Activated naive CD8-positive, alpha-beta T cell treated with anti-CD3 and anti-CD28 coated beads, Interleukin-2, amount 10 ng/mL, durations not matched to agents 7 days and 5 days (primary cell): ENCODE measurements around the gene PLCH2. TPM values are rescaled to one million over a fixed set of nuclear protein-coding genes. Genes with fewer than 3 reads are reported as not detected.

ENCODE experiments used
- ATAC-seq: fragments of 150-1000 bp; cut with Tn5 transposase; one replicate; pipeline ENCODE4 v1.10.0; 2021; ENCODE audit warnings: low read depth, moderate library complexity
- POLR2A ChIA-PET: fragments of 350-600 bp; sonication (Branson Sonifier 250); formaldehyde crosslinking; loops from one replicate; lab custom pipeline; 2021; ENCODE audit warnings: antibody characterized with exemption; lab: Charles Lee
- DNase-seq: peaks from one replicate; pipeline ENCODE4 v3.0.0; 2021
- H3K27ac Mint-ChIP-seq: one replicate; pipeline ENCODE4 v1.8.0; 2022; ENCODE audit warnings: mild to moderate bottlenecking, mixed read lengths
- H3K27me3 Mint-ChIP-seq: one replicate; pipeline ENCODE4 v1.8.0; 2022; ENCODE audit warnings: mild to moderate bottlenecking, moderate library complexity, mixed read lengths
- H3K36me3 Mint-ChIP-seq: one replicate; pipeline ENCODE4 v1.8.0; 2021; ENCODE audit warnings: mild to moderate bottlenecking, mixed read lengths
- H3K4me1 Mint-ChIP-seq: one replicate; pipeline ENCODE4 v1.8.0; 2021; ENCODE audit warnings: mixed read lengths
- H3K4me3 Mint-ChIP-seq: one replicate; pipeline ENCODE4 v1.8.0; 2022; ENCODE audit warnings: mild to moderate bottlenecking, moderate library complexity, mixed read lengths
- H3K9me3 Mint-ChIP-seq: one replicate; pipeline ENCODE4 v1.8.0; 2021; ENCODE audit warnings: mixed read lengths
- total RNA-seq, 2 experiments: library from RNA; stranded (reverse); gene quantifications; one replicate each; pipeline ENCODE4 v1.2.3, GENCODE V29; 2021

Gene PLCH2
- total RNA-seq, 2 experiments from 2014 or later, result 28.2 to 30.3 TPM

- H3K9me3 Mint-ChIP-seq, result no peaks in the 10 kb centered on the region
- POLR2A ChIA-PET, result no interaction called here
These were observed 3.5 kb downstream of the PLCH2 start for GRCh38 chr1:2479618-2480017.

GRCh38 chr1:2480236-2480985, 4.3 kb downstream of the PLCH2 start:
- H3K27me3 Mint-ChIP-seq, result no peaks in the 10 kb centered on the region
- no peak overlapping the region for H3K27ac Mint-ChIP-seq
- ATAC-seq (no peak), DNase-seq (no peak)
- H3K36me3 Mint-ChIP-seq, result no peaks in the 10 kb centered on the region
- no peaks in the 10 kb centered on the region for H3K9me3 Mint-ChIP-seq
- POLR2A ChIA-PET, result no interaction called here
- no peak overlapping the region for H3K4me3 Mint-ChIP-seq
- H3K4me1 Mint-ChIP-seq, result no peaks in the 10 kb centered on the region

More at GRCh38 chr1:2479618-2480017, 3.5 kb downstream of the PLCH2 start:
- H3K36me3 Mint-ChIP-seq, result no peaks in the 10 kb centered on the region
- no peaks in the 10 kb centered on the region for H3K4me1 Mint-ChIP-seq
- ATAC-seq (no peak), DNase-seq (no peak)
- H3K4me3 Mint-ChIP-seq, result no peak overlapping the region
- no peaks in the 10 kb centered on the region for H3K27me3 Mint-ChIP-seq
- H3K27ac Mint-ChIP-seq, result no peak overlapping the region

- POLR2A ChIA-PET, result no interaction called here
- DNase-seq (no peak), ATAC-seq (no peak)
- Mint-ChIP-seq H3K9me3 (no peaks in the 10 kb centered on the region), H3K4me1 (no peaks in the 10 kb centered on the region), H3K4me3 (no peak overlapping the region), H3K27ac (no peak overlapping the region), H3K36me3 (no peaks in the 10 kb centered on the region), H3K27me3 (no peaks in the 10 kb centered on the region)
These were observed 4.9 kb downstream of the PLCH2 start for GRCh38 chr1:2480986-2481364.

- Mint-ChIP-seq H3K9me3 (no peaks in the 10 kb centered on the region), H3K36me3 (no peaks in the 10 kb centered on the region), H3K27me3 (no peaks in the 10 kb centered on the region), H3K4me1 (no peaks in the 10 kb centered on the region), H3K4me3 (no peak overlapping the region), H3K27ac (no peak overlapping the region)
- DNase-seq (no peak), ATAC-seq (no peak)
- POLR2A ChIA-PET, result no interaction called here
These were observed 5.8 kb downstream of the PLCH2 start for GRCh38 chr1:2481885-2482284.

- no peaks in the 10 kb centered on the region for H3K36me3 Mint-ChIP-seq
- no peaks in the 10 kb centered on the region for H3K4me1 Mint-ChIP-seq
- no peak overlapping the region for H3K27ac Mint-ChIP-seq
- POLR2A ChIA-PET, result no interaction called here
- H3K9me3 Mint-ChIP-seq, result peaks cover 1% of the 10 kb centered on the region
- no peaks in the 10 kb centered on the region for H3K27me3 Mint-ChIP-seq
- DNase-seq (no peak), ATAC-seq (no peak)
- H3K4me3 Mint-ChIP-seq, result no peak overlapping the region
These were observed 6.5 kb downstream of the PLCH2 start for GRCh38 chr1:2482588-2482987.

- Mint-ChIP-seq H3K27me3 (no peaks in the 10 kb centered on the region), H3K4me3 (no peak overlapping the region), H3K27ac (no peak overlapping the region), H3K36me3 (peaks cover 2% of the 10 kb centered on the region), H3K4me1 (no peaks in the 10 kb centered on the region), H3K9me3 (peaks cover 6% of the 10 kb centered on the region)
- DNase-seq (no peak), ATAC-seq (no peak)
- POLR2A ChIA-PET, result no interaction called here
These were observed 6.9 kb downstream of the PLCH2 start for GRCh38 chr1:2483026-2483425.

GRCh38 chr1:2483970-2484369, 7.9 kb downstream of the PLCH2 start:
- POLR2A ChIA-PET, result no interaction called here
- ATAC-seq (no peak), DNase-seq (no peak)
- Mint-ChIP-seq H3K4me1 (no peaks in the 10 kb centered on the region), H3K27me3 (no peaks in the 10 kb centered on the region), H3K27ac (no peak overlapping the region), H3K36me3 (peaks cover 2% of the 10 kb centered on the region), H3K4me3 (no peak overlapping the region), H3K9me3 (peaks cover 8% of the 10 kb centered on the region)

- Mint-ChIP-seq H3K4me3 (no peak overlapping the region), H3K9me3 (peaks cover 8% of the 10 kb centered on the region), H3K27me3 (no peaks in the 10 kb centered on the region), H3K36me3 (peaks cover 2% of the 10 kb centered on the region), H3K27ac (no peak overlapping the region), H3K4me1 (no peaks in the 10 kb centered on the region)
- ATAC-seq, result no peak
- POLR2A ChIA-PET, result no interaction called here
- no peak for DNase-seq
These were observed 10.0 kb downstream of the PLCH2 start for GRCh38 chr1:2486041-2486440.

GRCh38 chr1:2486558-2486957, 10.5 kb downstream of the PLCH2 start:
- ATAC-seq (no peak), DNase-seq (no peak)
- H3K4me3 Mint-ChIP-seq, result no peak overlapping the region
- H3K4me1 Mint-ChIP-seq, result no peaks in the 10 kb centered on the region
- H3K27me3 Mint-ChIP-seq, result no peaks in the 10 kb centered on the region
- H3K36me3 Mint-ChIP-seq, result peaks cover 2% of the 10 kb centered on the region
- no peak overlapping the region for H3K27ac Mint-ChIP-seq
- POLR2A ChIA-PET, result no interaction called here
- peaks cover 8% of the 10 kb centered on the region for H3K9me3 Mint-ChIP-seq

- peaks cover 2% of the 10 kb centered on the region for H3K36me3 Mint-ChIP-seq
- ATAC-seq (no peak), DNase-seq (no peak)
- H3K27ac Mint-ChIP-seq, result no peak overlapping the region
- peaks cover 8% of the 10 kb centered on the region for H3K9me3 Mint-ChIP-seq
- H3K27me3 Mint-ChIP-seq, result no peaks in the 10 kb centered on the region
- H3K4me1 Mint-ChIP-seq, result peaks cover 4% of the 10 kb centered on the region
- POLR2A ChIA-PET, result no interaction called here
- H3K4me3 Mint-ChIP-seq, result no peak overlapping the region
These were observed 12.6 kb downstream of the PLCH2 start for GRCh38 chr1:2488688-2489087.

GRCh38 chr1:2489615-2490014, 13.5 kb downstream of the PLCH2 start:
- ATAC-seq (no peak), DNase-seq (no peak)
- Mint-ChIP-seq H3K4me1 (peaks cover 8% of the 10 kb centered on the region), H3K4me3 (no peak overlapping the region), H3K27ac (no peak overlapping the region), H3K9me3 (peaks cover 8% of the 10 kb centered on the region), H3K27me3 (no peaks in the 10 kb centered on the region), H3K36me3 (peaks cover 2% of the 10 kb centered on the region)
- POLR2A ChIA-PET, result no interaction called here

- no peak overlapping the region for H3K27ac Mint-ChIP-seq
- peaks cover 2% of the 10 kb centered on the region for H3K36me3 Mint-ChIP-seq
- POLR2A ChIA-PET, result no interaction called here
- peaks cover 11% of the 10 kb centered on the region for H3K4me1 Mint-ChIP-seq
- DNase-seq (no peak), ATAC-seq (no peak)
- peaks cover 8% of the 10 kb centered on the region for H3K9me3 Mint-ChIP-seq
- no peaks in the 10 kb centered on the region for H3K27me3 Mint-ChIP-seq
- no peak overlapping the region for H3K4me3 Mint-ChIP-seq
These were observed 16.0 kb downstream of the PLCH2 start for GRCh38 chr1:2492091-2492490.

- POLR2A ChIA-PET, result interaction anchor here (1.7 kb wide), 1 partner anchor 54 kb away, joined by 7 read pairs; no protein-coding TSS in a partner anchor
- Mint-ChIP-seq H3K36me3 (no peaks in the 10 kb centered on the region), H3K9me3 (peaks cover 1% of the 10 kb centered on the region), H3K27ac (no peak overlapping the region), H3K4me3 (no peak overlapping the region), H3K4me1 (peaks cover 11% of the 10 kb centered on the region), H3K27me3 (no peaks in the 10 kb centered on the region)
- ATAC-seq, result no peak
- DNase-seq, result no peak
These were observed 17.1 kb downstream of the PLCH2 start for GRCh38 chr1:2493218-2493617.

- Mint-ChIP-seq H3K4me3 (no peak overlapping the region), H3K36me3 (no peaks in the 10 kb centered on the region), H3K27me3 (no peaks in the 10 kb centered on the region), H3K9me3 (no peaks in the 10 kb centered on the region), H3K4me1 (peaks cover 11% of the 10 kb centered on the region), H3K27ac (peak overlapping the region; percentile 60)
- ATAC-seq, result peak; percentile 27
- DNase-seq, result no peak
- POLR2A ChIA-PET, result interaction anchor here (1.7 kb wide), 1 partner anchor 53 kb away, joined by 7 read pairs; no protein-coding TSS in a partner anchor
These were observed 17.7 kb downstream of the PLCH2 start for GRCh38 chr1:2493691-2494322.
